ENCODE data around the gene GGT5. TPM values are rescaled to one million over a fixed set of nuclear protein-coding genes. Genes with fewer than 3 reads are reported as not detected.
"Not testable (repeated sequence)": the region's sequence is repeated elsewhere in the genome, so short reads cannot be mapped to it uniquely, and the experiment has no call there.

Gene GGT5
- polyA plus RNA-seq, 3 donors from 2014 or later, result not detected

DNA sequence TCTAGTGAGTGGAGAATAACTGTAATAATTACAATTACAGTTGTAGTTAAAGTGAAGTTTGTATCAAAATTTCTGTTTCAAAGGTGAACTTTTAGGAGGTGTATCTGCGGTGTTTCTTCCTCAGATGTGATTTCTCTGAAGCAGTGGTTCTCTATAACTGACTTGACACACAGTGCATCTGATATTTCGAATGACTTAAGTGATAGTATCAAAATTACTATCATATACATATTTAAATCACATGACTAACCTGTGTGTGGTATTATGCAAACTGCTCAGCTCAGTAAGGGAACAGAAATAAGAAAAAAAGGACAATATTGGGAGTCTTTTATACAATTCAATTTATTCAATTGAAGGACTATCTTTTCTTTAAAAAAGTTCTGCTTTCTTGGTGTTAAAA is 28.1 kb upstream of the GGT5 start:
- peaks cover 25 to 57% of the 10 kb centered on the region in 2 donors for H3K4me1 Mint-ChIP-seq
- H3K36me3 Mint-ChIP-seq; H3K27ac Mint-ChIP-seq; H3K9me3 Mint-ChIP-seq; DNase-seq; H3K27me3 Mint-ChIP-seq (ENCODE audit: low read depth in 3 of 3): not testable (repeated sequence)
- H3K4me3 Mint-ChIP-seq, result peak overlapping the region in 1 of 5 donors; percentile 3

DNA sequence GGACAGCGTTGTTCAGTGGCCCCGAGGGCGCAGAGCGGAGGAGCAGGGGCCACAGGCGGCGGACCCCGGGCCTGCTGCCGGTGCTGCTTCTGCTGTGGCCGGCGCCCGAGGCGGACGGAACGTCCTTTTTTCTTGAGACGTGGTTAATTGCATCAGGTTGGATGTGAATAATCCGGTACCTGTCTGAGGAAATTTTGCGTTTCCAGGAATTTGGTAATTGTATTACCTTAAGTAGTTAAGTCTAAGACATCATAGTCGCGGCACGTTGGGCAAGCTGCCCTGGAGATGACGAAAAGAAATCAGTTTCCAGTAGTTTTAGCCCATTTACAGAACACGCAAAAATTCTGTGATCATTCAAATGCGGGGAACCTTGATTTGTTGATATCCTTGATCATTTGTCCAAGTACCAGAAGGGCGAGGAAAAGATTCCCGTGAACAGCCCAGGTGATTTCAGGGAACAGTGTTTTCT is 26.5 kb upstream of the GGT5 start:
- no peaks in the 10 kb centered on the region for H3K36me3 Mint-ChIP-seq
- peaks cover 22 to 44% of the 10 kb centered on the region in 2 donors for H3K4me1 Mint-ChIP-seq
- peak overlapping the region; percentile 46 to 91 (median 72) for H3K27ac Mint-ChIP-seq
- H3K4me3 Mint-ChIP-seq, result peak overlapping the region; percentile 80 to 91 (median 88)
- H3K27me3 Mint-ChIP-seq (ENCODE audit: low read depth in 3 of 3), result peaks cover 3 to 5% (median 4%) of the 10 kb centered on the region in 3 donors
- H3K9me3 Mint-ChIP-seq, result no peaks in the 10 kb centered on the region
- no peak for DNase-seq

DNA sequence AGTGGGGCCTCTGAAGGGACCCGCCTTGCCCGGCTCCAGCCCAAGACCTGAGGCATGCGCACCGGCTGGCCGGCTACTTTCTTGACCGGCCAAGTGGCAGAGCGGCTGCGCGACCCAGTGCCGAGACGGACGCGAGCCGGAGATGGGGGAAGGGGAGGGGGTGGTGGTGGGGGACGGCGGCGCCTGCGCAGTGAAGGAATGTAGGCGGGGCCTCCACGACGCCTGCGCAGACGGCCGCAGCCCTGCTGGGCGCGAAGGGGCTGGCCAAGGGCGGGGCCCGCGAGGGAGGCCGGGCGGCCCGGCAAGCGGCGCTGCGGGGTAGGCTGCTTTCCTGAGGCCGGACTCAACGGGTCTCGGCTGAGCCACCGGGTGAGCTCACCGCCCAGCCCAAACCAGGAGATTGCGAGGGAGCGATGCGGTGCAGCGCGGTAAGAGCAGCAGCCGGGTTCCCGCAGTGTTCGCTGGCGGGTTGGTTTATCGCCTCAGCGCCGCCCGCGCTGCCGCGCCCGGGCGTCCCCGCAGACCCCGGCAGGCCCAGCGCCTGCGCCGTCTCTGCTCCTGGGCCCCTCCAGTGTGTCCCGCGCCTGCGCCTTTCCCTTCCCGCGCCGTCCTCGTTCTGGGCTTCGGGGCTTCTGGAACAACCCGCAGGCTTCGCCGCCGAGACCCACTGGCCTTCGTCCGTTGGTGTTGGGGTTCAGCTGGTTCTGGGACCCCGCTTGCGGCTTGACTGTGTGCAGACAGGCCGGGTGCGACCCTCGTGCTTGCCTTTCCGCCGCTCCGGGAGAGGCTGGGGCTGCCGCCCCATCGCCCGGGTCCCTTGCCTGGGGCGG is 25.9 kb upstream of the GGT5 start, which contains the start of gene SPECC1L:
Gene SPECC1L, plus strand, starts transcription at position 276 of the 830 bp plus-strand sequence. CDS start 31,401 bp downstream, outside the sequence.
- Mint-ChIP-seq H3K27me3 (ENCODE audit: low read depth in 3 of 3) (peaks cover 3 to 5% (median 4%) of the 10 kb centered on the region in 3 donors), H3K4me3 (peak within 1 kb of the TSS; percentile 87 to 91 (median 90)), H3K36me3 (no peaks in the 10 kb centered on the region), H3K4me1 (peaks cover 22 to 41% of the 10 kb centered on the region in 2 donors), H3K27ac (peak within 1 kb of the TSS; percentile 73 to 91 (median 88)), H3K9me3 (no peaks in the 10 kb centered on the region)
- DNase-seq, result peak; percentile 92 to 93 (median 92)

DNA sequence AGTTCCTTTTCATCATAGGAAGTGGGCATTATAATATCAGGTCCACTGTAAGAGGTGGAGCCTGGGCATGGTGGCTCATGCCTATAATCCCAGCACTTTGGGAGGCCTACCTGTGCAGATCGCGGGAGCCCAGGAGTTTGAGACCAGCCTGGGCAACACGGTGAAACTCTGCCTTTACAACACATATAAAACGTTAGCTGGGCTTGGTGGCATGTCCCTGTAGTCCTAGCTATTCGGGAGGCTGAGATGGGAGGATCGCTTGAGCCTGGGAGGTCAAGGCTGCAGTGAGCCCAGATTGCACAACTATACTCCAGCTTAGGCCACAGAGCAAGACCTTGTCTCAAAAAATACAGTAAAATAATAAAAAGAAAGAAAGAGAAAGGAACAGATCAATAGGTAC is 21.6 kb upstream of the GGT5 start:
- H3K4me1 Mint-ChIP-seq; H3K4me3 Mint-ChIP-seq; H3K36me3 Mint-ChIP-seq; DNase-seq; H3K27me3 Mint-ChIP-seq (ENCODE audit: low read depth in 3 of 3); H3K27ac Mint-ChIP-seq; H3K9me3 Mint-ChIP-seq: not testable (repeated sequence)

DNA sequence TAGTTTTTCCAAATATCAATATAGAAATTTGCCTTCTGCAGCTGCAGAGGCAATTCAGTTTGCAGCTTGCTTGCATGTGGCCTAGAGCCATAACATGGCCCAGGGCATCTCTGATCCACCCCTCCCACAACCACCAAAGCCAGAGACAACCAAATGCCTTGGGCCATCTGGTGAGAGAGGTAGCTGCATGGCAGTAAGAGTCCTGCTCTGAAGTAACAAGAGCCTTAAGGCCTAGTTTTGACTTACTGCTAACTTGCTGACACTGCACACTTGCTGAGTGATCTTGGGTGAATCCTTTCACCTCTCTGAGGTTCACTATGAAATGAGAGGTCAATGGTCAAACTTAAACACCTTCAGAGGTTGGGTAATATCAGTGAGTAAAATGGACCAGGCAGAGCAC is 20.9 kb upstream of the GGT5 start:
- H3K9me3 Mint-ChIP-seq, result no peaks in the 10 kb centered on the region

DNA sequence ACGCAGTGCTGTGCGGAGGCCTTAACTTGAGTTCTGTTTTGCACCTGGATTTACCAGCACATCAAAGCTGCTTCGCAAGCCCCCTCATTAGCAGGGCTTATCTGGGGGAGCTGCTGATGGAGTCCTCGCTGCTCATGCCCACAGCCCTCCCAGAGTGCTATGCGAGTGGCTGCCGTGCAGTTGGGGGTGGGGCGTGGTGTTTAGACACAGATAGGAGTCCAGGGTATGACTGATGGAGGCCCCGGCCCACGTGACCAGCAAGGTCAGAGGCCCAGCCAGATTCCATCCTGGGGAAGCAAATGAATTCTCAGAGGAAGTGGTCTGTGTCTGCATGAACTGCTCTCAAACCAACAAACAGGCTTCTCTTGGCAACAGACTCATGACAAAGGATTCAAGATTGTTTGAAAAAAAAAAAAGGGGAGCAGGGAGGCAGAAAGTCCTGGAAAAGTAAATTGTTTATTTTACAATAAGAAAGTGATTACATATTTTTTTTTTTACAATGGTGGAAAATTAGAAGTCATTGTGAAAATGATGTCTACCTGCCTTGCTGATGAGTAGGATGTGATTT is 19.5 kb upstream of the GGT5 start:
- not testable (repeated sequence) for H3K4me3 Mint-ChIP-seq; H3K4me1 Mint-ChIP-seq; DNase-seq; H3K36me3 Mint-ChIP-seq; H3K27me3 Mint-ChIP-seq (ENCODE audit: low read depth in 3 of 3); H3K27ac Mint-ChIP-seq; H3K9me3 Mint-ChIP-seq

More for the DNA sequence above, 20.9 kb upstream of the GGT5 start:
- no peak overlapping the region for H3K4me3 Mint-ChIP-seq
- H3K27ac Mint-ChIP-seq, result no peak overlapping the region
- peaks cover 2 to 4% of the 10 kb centered on the region in 2 donors for H3K4me1 Mint-ChIP-seq
- peaks cover 3 to 5% (median 5%) of the 10 kb centered on the region in 3 donors for H3K27me3 Mint-ChIP-seq (ENCODE audit: low read depth in 3 of 3)
- no peak for DNase-seq
- no peaks in the 10 kb centered on the region for H3K36me3 Mint-ChIP-seq

DNA sequence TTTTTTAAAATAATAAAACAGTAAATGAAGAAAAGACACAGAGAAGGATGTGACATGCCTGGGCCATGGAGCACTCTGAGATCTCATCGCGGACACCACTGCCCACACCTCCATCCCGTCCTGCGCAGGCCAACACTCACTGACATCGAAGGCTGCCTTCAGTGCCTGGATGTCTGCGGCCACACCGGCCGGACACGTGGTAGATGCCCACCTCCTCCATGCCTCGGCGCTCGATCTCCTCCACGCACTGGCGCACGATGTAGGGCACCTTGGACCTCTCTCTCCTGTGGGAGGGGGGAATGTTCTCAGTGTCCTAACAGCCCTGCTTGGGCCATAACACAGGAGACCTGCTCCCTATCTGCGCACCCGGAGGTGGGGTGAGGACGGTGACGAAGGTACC is 18.6 kb upstream of the GGT5 start:
- not testable (repeated sequence) for H3K27me3 Mint-ChIP-seq (ENCODE audit: low read depth in 3 of 3); DNase-seq; H3K9me3 Mint-ChIP-seq; H3K27ac Mint-ChIP-seq; H3K4me3 Mint-ChIP-seq; H3K36me3 Mint-ChIP-seq; H3K4me1 Mint-ChIP-seq

DNA sequence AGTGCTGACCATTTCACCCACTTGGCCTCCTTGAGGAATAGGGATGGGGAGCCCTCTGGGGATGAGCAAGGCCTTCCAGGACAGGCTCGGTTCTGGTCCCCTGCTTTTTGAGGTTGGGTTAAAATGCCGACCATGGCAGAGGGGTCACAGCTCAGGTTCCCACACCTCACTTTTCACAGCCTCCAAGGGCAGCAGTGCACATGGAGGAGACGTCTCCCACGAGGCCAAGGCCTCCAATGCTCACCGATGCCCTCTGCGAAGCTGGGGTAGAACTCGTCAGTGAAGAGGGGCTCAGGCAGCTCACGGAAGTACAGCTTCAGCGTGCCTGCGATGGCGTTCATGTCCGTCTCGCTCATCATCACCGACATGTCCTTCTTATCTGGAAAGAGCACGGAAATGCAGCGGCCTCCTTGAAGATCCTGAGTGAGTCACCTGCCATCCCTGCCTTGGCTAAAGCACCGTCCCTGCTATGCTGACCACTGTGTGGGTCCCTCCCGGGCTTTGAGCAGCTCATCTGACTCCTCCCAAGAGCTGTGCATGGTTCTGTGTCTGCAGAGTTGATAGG is 17.4 kb upstream of the GGT5 start:
- H3K4me1 Mint-ChIP-seq; H3K36me3 Mint-ChIP-seq; H3K27me3 Mint-ChIP-seq (ENCODE audit: low read depth in 3 of 3); H3K4me3 Mint-ChIP-seq; H3K9me3 Mint-ChIP-seq; DNase-seq; H3K27ac Mint-ChIP-seq: not testable (repeated sequence)

DNA sequence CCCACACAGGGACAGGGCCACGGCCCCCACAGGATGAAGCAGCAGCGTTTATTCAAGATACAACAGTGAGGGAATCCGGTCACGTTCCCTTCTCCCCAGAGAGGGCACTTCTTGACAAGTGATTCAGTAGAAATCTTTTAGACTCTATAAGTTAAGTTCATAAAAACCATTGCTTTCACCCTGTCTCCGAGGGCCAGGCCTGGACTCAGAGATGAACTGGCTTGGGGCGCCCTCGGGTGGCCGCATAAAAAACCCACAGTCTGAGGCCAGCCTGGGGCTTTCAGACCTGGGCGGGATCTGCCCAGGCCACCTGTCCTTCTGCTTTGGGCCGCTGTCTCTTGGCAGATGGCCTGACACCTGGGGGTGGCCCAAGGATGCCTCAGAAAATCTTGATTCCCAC is 14.6 kb upstream of the GGT5 start:
- H3K9me3 Mint-ChIP-seq; H3K27me3 Mint-ChIP-seq (ENCODE audit: low read depth in 3 of 3); H3K4me3 Mint-ChIP-seq; H3K27ac Mint-ChIP-seq; H3K4me1 Mint-ChIP-seq; H3K36me3 Mint-ChIP-seq: not testable (repeated sequence)
- peak; percentile 56 to 64 (median 60) for DNase-seq

DNA sequence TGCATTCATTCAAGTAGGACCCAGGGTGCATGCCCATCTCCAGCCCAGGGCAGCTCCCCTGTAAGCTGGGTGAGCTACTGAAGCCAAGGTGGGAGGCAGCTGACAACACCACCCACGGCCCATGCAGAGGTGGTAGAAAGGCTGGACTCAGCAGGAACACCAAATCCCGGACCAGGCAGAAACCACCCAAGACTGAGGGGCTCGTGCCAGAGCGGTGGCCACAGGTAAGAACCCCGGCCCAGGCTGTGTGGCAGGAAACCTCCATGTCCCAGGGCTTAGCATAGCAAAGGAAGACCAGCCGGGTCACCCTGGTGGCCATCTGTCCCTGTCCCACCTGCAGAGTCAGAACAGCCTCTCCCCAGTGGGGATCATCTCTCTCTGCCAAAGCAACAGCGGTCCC is 11.9 kb upstream of the GGT5 start:
- H3K4me3 Mint-ChIP-seq; H3K27me3 Mint-ChIP-seq (ENCODE audit: low read depth in 3 of 3); H3K4me1 Mint-ChIP-seq; H3K9me3 Mint-ChIP-seq; H3K27ac Mint-ChIP-seq; H3K36me3 Mint-ChIP-seq; DNase-seq: not testable (repeated sequence)

DNA sequence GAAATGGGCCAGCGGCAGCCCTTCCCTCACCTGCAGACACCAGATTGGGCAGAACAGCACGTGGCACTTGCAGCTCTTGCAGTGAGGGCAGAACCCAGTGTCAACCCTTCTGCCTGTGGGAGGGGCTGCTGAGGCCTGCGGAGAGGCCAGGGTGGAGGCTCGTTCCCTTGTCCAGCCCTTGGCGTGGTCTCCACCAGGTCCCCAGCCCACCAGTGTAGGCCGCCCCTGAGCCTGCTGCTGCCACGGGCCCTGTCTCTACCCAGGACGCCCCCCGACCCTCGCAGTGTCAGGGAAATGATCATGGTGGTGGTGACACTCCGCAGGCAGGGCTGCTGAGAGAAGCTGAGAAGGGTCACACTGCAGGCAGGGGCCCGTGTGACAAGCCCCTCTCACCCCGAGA is 11.3 kb upstream of the GGT5 start:
- H3K9me3 Mint-ChIP-seq; H3K4me1 Mint-ChIP-seq; H3K4me3 Mint-ChIP-seq; DNase-seq; H3K27me3 Mint-ChIP-seq (ENCODE audit: low read depth in 3 of 3); H3K36me3 Mint-ChIP-seq; H3K27ac Mint-ChIP-seq: not testable (repeated sequence)

DNA sequence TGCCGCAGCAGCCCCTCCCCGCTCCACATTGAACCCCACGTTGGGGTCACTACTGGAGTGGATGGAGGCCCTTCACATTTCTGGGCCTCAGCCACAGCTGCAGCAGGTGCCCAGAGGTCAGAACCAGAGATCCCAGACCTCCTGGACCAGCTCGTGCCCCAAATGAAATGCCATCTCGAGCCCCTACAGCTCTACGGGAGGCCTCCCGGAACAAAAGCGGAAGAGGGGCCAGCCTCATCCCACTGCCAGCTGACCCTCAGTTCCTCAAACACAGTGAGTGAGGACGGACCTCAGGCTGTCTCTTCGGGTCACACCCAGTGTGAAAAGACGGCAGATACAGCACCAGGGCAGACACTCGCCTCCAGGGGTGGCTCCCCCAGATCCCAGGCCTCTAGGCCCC is 8.2 kb upstream of the GGT5 start:
- H3K4me1 Mint-ChIP-seq, result not testable (repeated sequence)

DNA sequence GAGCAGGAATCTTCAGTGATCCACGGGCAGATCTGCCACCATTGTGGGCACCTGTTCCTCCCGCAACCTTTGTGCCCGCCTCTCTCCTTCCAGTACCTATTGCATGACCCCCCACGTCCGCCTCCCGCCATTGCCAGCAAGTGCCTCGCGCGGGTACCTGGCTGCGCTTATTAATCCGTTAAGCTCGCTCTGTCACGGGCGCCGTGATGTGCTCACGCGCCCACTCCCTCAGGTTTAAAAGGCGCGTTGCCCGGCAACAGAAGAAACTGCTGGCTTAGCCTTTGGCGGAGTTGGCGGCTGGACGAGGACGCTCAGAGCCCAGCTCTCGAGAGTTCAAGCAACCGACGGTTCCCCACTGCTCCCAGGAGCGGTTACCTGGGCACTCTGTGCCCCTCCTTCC is 6.4 kb upstream of the GGT5 start:
- H3K36me3 Mint-ChIP-seq; H3K9me3 Mint-ChIP-seq; H3K4me3 Mint-ChIP-seq; H3K27ac Mint-ChIP-seq; DNase-seq; H3K4me1 Mint-ChIP-seq; H3K27me3 Mint-ChIP-seq (ENCODE audit: low read depth in 3 of 3): not testable (repeated sequence)

More for the DNA sequence above, 8.2 kb upstream of the GGT5 start:
- DNase-seq; H3K27me3 Mint-ChIP-seq (ENCODE audit: low read depth in 3 of 3); H3K4me3 Mint-ChIP-seq; H3K36me3 Mint-ChIP-seq; H3K9me3 Mint-ChIP-seq; H3K27ac Mint-ChIP-seq: not testable (repeated sequence)

DNA sequence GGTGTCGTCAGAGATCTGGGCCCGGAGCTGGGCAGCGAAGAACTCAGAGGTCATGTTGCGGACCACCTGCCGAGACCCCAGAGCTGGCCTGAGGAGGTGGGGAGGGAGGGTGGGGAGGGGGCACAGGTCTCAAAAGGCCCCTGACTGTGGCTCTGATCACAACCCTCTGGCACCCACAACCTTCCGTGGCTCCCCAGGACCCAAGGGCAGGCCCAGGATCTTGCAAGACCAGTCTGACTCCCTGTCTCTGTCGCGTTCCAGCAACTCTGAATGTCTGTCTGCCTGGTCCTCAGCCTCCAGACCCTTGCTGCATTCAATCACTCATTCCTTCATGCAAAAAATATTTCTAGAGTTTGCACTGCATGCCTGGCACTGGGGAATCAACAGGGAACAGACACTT is 4.5 kb upstream of the GGT5 start:
- not testable (repeated sequence) for H3K4me1 Mint-ChIP-seq; H3K27ac Mint-ChIP-seq; H3K27me3 Mint-ChIP-seq (ENCODE audit: low read depth in 3 of 3); H3K4me3 Mint-ChIP-seq; DNase-seq; H3K36me3 Mint-ChIP-seq; H3K9me3 Mint-ChIP-seq
